Daoy (cell line): ENCODE measurements around the gene RFC5. TPM values are rescaled to one million over a fixed set of nuclear protein-coding genes. Genes with fewer than 3 reads are reported as not detected.
"Not testable (repeated sequence)": the region's sequence is repeated elsewhere in the genome, so short reads cannot be mapped to it uniquely, and the experiment has no call there.

Source experiments
- DNase-seq: peaks from one replicate; pipeline ENCODE4 v3.0.0-alpha.2; 2015; ENCODE audit warnings: low read depth
- total RNA-seq: library from RNA; depleted of rRNA; stranded (reverse); fragments of >200 nt; shearing (Covaris generic); gene quantifications from 2 replicates; pipeline ENCODE4 v1.2.3, GENCODE V29; 2014; rRNA removed

The RFC5 gene
- 53.0 and 57.0 TPM in 2 replicates for total RNA-seq

GRCh38 chr12:118016424-118017264 lies at the start of gene RFC5:
TSS of gene RFC5 (plus strand) at chr12:118016703. CDS start at chr12:118016828, 125 bp downstream.
- peak; percentile 99 for DNase-seq

GRCh38 chr12:117967043-117967442 lies 49.5 kb upstream of the RFC5 start:
- DNase-seq: no peak

GRCh38 chr12:117967512-117967911 lies 49.0 kb upstream of the RFC5 start:
- DNase-seq: no peak

- no peak for DNase-seq
These were observed 48.2 kb upstream of the RFC5 start for GRCh38 chr12:117968151-117968789.

- peak; percentile 77 for DNase-seq
These were observed 47.5 kb upstream of the RFC5 start, which contains the start of gene KSR2 for GRCh38 chr12:117968826-117969659. TSS of gene KSR2 (minus strand) at chr12:117968990. CDS start at chr12:117968255, 735 bp downstream.

- DNase-seq: no peak
These were observed 46.2 kb upstream of the RFC5 start for GRCh38 chr12:117970334-117970733.

- DNase-seq: no peak
These were observed 44.2 kb upstream of the RFC5 start for GRCh38 chr12:117972301-117972700.

- no peak for DNase-seq
These were observed 41.5 kb upstream of the RFC5 start for GRCh38 chr12:117975006-117975405.

GRCh38 chr12:117977373-117977772 lies 39.1 kb upstream of the RFC5 start:
- DNase-seq: no peak

- DNase-seq: no peak
These were observed 35.9 kb upstream of the RFC5 start for GRCh38 chr12:117980616-117981015.

- DNase-seq: no peak
These were observed 35.2 kb upstream of the RFC5 start for GRCh38 chr12:117981267-117981666.

- DNase-seq: no peak
These were observed 31.3 kb upstream of the RFC5 start for GRCh38 chr12:117985182-117985581.

- DNase-seq: peak; percentile 80
These were observed 29.6 kb upstream of the RFC5 start for GRCh38 chr12:117986705-117987469.

- DNase-seq: no peak
These were observed 21.7 kb upstream of the RFC5 start for GRCh38 chr12:117994551-117995438.

- DNase-seq: no peak
These were observed 17.8 kb upstream of the RFC5 start for GRCh38 chr12:117998719-117999118.

GRCh38 chr12:117999806-118000205 lies 16.7 kb upstream of the RFC5 start:
- DNase-seq: not testable (repeated sequence)

- DNase-seq: no peak
These were observed 5.6 kb upstream of the RFC5 start for GRCh38 chr12:118010903-118011302.

GRCh38 chr12:118011377-118011776 lies 5.1 kb upstream of the RFC5 start:
- no peak for DNase-seq

GRCh38 chr12:118011961-118012360 lies 4.5 kb upstream of the RFC5 start:
- DNase-seq: no peak

- no peak for DNase-seq
These were observed 3.2 kb upstream of the RFC5 start for GRCh38 chr12:118013283-118013682.
